ENCODE results near the gene GREM2.

The GREM2 gene

GRCh38 chr1:240455228-240455821 is 156.6 kb downstream of the GREM2 start:
- Histone ChIP-seq H3K9ac (ENCODE audit: low read length) (no peak overlapping the region), H3K79me2 (ENCODE audit: low read length) (no peaks in the 10 kb centered on the region), H3K4me3 (ENCODE audit: low read length) (no peak overlapping the region), H3K9me2 (replicated peaks; ENCODE audit: insufficient read depth, low read length) (no peaks in the 10 kb centered on the region), H3K4me2 (ENCODE audit: low read depth, low read length) (no peak overlapping the region), H2AFZ (ENCODE audit: low read length) (no peak overlapping the region), H3F3A (ENCODE audit: insufficient read depth, low read length) (no peaks in the 10 kb centered on the region), H3K27me3 (replicated peaks; ENCODE audit: insufficient read depth, low read length) (no peaks in the 10 kb centered on the region), H3K4me1 (ENCODE audit: low read length) (no peaks in the 10 kb centered on the region), H3K9me3 (replicated peaks; ENCODE audit: insufficient read depth, low read length) (no peaks in the 10 kb centered on the region), H3K27ac (ENCODE audit: low read length) (no peak overlapping the region), H4K20me1 (ENCODE audit: insufficient read depth, low read length) (no peaks in the 10 kb centered on the region), H3K36me3 (replicated peaks; ENCODE audit: insufficient read depth, low read length) (no peaks in the 10 kb centered on the region)
- no peak for TF ChIP-seq EZH2phosphoT487 (IDR thresholded peaks at IDR 0.05; ENCODE audit: low read length)
- peak; percentile 78 for TF ChIP-seq CTCF (IDR thresholded peaks at IDR 0.05; ENCODE audit: low read length)
- peak; percentile 87 for DNase-seq

GRCh38 chr1:240445369-240445768 is 166.6 kb downstream of the GREM2 start:
- H2AFZ ChIP-seq (ENCODE audit: low read length) = no peak overlapping the region
- H3K36me3 ChIP-seq (replicated peaks; ENCODE audit: insufficient read depth, low read length) = no peaks in the 10 kb centered on the region
- no peaks in the 10 kb centered on the region for H3K9me2 ChIP-seq (replicated peaks; ENCODE audit: insufficient read depth, low read length)
- H3K4me2 ChIP-seq (ENCODE audit: low read depth, low read length) = no peak overlapping the region
- TF ChIP-seq EZH2 (optimal IDR thresholded peaks at IDR 0.05; ENCODE audit: low read depth, low read length) = no peak
- TF ChIP-seq EZH2phosphoT487 (IDR thresholded peaks at IDR 0.05; ENCODE audit: low read length) = no peak
- no peak for TF ChIP-seq CTCF (IDR thresholded peaks at IDR 0.05; ENCODE audit: low read length)
- no peaks in the 10 kb centered on the region for H4K20me1 ChIP-seq (ENCODE audit: insufficient read depth, low read length)
- DNase-seq = no peak
- no peaks in the 10 kb centered on the region for H3K9me3 ChIP-seq (replicated peaks; ENCODE audit: insufficient read depth, low read length)
- no peaks in the 10 kb centered on the region for H3F3A ChIP-seq (ENCODE audit: insufficient read depth, low read length)
- H3K27me3 ChIP-seq (replicated peaks; ENCODE audit: insufficient read depth, low read length) = no peaks in the 10 kb centered on the region
- H3K79me2 ChIP-seq (ENCODE audit: low read length) = no peaks in the 10 kb centered on the region
- H3K4me3 ChIP-seq (ENCODE audit: low read length) = no peak overlapping the region
- no peak overlapping the region for H3K27ac ChIP-seq (ENCODE audit: low read length)
- no peak overlapping the region for H3K9ac ChIP-seq (ENCODE audit: low read length)
- H3K4me1 ChIP-seq (ENCODE audit: low read length) = no peaks in the 10 kb centered on the region

- Histone ChIP-seq H3K9me3 (replicated peaks; ENCODE audit: insufficient read depth, low read length) (no peaks in the 10 kb centered on the region), H4K20me1 (ENCODE audit: insufficient read depth, low read length) (no peaks in the 10 kb centered on the region), H3K27ac (ENCODE audit: low read length) (no peak overlapping the region), H3K79me2 (ENCODE audit: low read length) (no peaks in the 10 kb centered on the region), H3K27me3 (replicated peaks; ENCODE audit: insufficient read depth, low read length) (no peaks in the 10 kb centered on the region), H3K9ac (ENCODE audit: low read length) (no peak overlapping the region), H3K4me3 (ENCODE audit: low read length) (no peak overlapping the region), H3K36me3 (replicated peaks; ENCODE audit: insufficient read depth, low read length) (no peaks in the 10 kb centered on the region), H3F3A (ENCODE audit: insufficient read depth, low read length) (no peaks in the 10 kb centered on the region), H3K9me2 (replicated peaks; ENCODE audit: insufficient read depth, low read length) (no peaks in the 10 kb centered on the region), H3K4me1 (ENCODE audit: low read length) (no peaks in the 10 kb centered on the region), H2AFZ (ENCODE audit: low read length) (no peak overlapping the region), H3K4me2 (ENCODE audit: low read depth, low read length) (no peak overlapping the region)
- DNase-seq = no peak
- no peak for TF ChIP-seq CTCF (IDR thresholded peaks at IDR 0.05; ENCODE audit: low read length)
- no peak for TF ChIP-seq EZH2 (optimal IDR thresholded peaks at IDR 0.05; ENCODE audit: low read depth, low read length)
- TF ChIP-seq EZH2phosphoT487 (IDR thresholded peaks at IDR 0.05; ENCODE audit: low read length) = no peak
These were observed 170.3 kb downstream of the GREM2 start for GRCh38 chr1:240441669-240442068.

Data from MM.1S (cell line).